ENCODE data around the gene TYRO3. TPM values are rescaled to one million over a fixed set of nuclear protein-coding genes. Genes with fewer than 3 reads are reported as not detected.

TYRO3 gene
- total RNA-seq, 2 experiments from 2014 or later, result 0.42 to 0.47 TPM

DNA sequence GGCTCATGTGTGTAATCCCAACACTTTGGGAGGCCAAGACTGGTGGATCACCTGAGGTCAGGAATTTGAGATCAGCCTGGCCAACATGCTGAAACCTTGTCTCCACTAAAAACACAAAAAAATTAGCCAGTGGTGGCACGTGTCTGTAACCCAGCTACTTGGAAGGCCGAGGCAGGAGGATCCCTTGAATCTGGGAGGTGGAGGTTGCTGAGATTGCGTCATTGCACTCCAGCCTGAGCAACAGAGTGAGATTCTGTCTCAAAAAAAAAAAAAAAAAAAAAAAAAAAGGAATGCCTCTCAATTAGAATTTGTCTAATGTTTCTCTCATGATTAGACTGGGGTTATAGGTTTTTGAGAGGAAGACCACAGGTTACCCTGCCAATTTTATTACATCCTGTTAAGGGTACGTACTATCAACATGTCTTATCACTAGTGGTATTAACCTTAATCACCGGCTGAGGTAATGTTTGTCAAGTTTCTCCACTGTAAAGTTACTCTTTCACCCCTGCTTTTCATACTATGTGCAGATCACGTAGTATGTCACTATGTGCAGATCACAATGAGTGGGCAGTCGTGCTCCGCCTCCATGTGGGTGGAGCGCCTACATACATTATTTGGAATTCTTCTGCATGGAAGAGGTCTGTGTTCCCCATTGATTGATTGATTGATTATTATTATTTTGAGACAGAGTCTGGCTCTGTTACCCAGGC, 8.8 kb upstream of the TYRO3 start:
- intact Hi-C loops (cut with DNase I, micrococcal nuclease), result loop anchor here in 1 of 2 experiments (10.0 kb wide), 1 partner anchor 425 kb away; the partner anchor contains the start of gene EHD4

DNA sequence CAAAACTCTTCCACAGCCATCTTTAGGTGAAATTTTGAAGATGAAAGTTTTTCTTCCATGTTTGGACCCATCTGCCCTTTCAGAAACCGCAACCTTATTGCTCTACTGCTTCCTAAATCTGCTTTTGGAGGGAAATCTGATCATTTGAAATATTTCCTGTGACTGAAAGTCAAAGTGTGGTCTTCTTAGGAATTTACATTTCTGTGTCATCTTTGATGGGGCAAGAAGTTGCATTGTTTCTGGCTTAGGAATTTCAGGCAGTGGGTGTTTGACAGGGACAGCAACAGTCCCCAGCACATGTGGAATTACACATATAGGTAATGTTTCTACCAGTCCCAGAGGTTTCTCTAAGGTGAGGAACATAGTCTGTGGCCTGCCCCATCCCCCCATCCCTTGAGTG, 5.3 kb upstream of the TYRO3 start:
- ATAC-seq (ENCODE audit: poor library complexity), result no peak
- peaks cover 18% of the 10 kb centered on the region for H3K4me1 Mint-ChIP-seq (ENCODE audit: low read depth)
- H3K9me3 Mint-ChIP-seq, result no peaks in the 10 kb centered on the region
- TF ChIP-seq, protein P1, sequence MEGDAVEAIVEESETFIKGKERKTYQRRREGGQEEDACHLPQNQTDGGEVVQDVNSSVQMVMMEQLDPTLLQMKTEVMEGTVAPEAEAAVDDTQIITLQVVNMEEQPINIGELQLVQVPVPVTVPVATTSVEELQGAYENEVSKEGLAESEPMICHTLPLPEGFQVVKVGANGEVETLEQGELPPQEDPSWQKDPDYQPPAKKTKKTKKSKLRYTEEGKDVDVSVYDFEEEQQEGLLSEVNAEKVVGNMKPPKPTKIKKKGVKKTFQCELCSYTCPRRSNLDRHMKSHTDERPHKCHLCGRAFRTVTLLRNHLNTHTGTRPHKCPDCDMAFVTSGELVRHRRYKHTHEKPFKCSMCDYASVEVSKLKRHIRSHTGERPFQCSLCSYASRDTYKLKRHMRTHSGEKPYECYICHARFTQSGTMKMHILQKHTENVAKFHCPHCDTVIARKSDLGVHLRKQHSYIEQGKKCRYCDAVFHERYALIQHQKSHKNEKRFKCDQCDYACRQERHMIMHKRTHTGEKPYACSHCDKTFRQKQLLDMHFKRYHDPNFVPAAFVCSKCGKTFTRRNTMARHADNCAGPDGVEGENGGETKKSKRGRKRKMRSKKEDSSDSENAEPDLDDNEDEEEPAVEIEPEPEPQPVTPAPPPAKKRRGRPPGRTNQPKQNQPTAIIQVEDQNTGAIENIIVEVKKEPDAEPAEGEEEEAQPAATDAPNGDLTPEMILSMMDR (IDR thresholded peaks at IDR 0.05), result no peak
- H3K27me3 Mint-ChIP-seq, result peaks cover 11% of the 10 kb centered on the region
- DNase-seq, result no peak
- no peak overlapping the region for H3K27ac Mint-ChIP-seq
- H3K9me3 ChIP-seq (ENCODE audit: control insufficient read depth in 1 of 2, insufficient read depth in 1 of 2, low read length in 2 of 2), result no peaks in the 10 kb centered on the region
- H3K36me3 ChIP-seq (ENCODE audit: insufficient read depth, low read length), result no peaks in the 10 kb centered on the region
- H3K4me3 ChIP-seq (ENCODE audit: low read length), result no peak overlapping the region
- peaks cover 16% of the 10 kb centered on the region for H3K4me1 ChIP-seq (ENCODE audit: insufficient read depth, low read length)
- no peak overlapping the region for H3K4me3 Mint-ChIP-seq
- H3K36me3 Mint-ChIP-seq (ENCODE audit: low read depth), result no peaks in the 10 kb centered on the region
- no peak overlapping the region for H3K27ac ChIP-seq (ENCODE audit: low read depth in 1 of 2, low read length in 2 of 2)
- ChIA-PET CTCF (interaction anchor here (1.5 kb wide), 1 partner anchor 50 kb away, joined by 3 read pairs; no protein-coding TSS in a partner anchor), POLR2A (no interaction called here)
- no peaks in the 10 kb centered on the region for H3K27me3 ChIP-seq (ENCODE audit: control insufficient read depth in 1 of 2, insufficient read depth in 2 of 2, low read length in 2 of 2)
- intact Hi-C loops (cut with DNase I, micrococcal nuclease), result loop anchor here in 1 of 2 experiments (10.0 kb wide), 1 partner anchor 421 kb away; the partner anchor contains the start of gene EHD4

More for the DNA sequence above, 8.8 kb upstream of the TYRO3 start:
- Mint-ChIP-seq H3K4me1 (ENCODE audit: low read depth) (peaks cover 6% of the 10 kb centered on the region), H3K27ac (no peak overlapping the region), H3K36me3 (ENCODE audit: low read depth) (no peaks in the 10 kb centered on the region), H3K9me3 (no peaks in the 10 kb centered on the region), H3K4me3 (no peak overlapping the region), H3K27me3 (peaks cover 4% of the 10 kb centered on the region)
- ChIA-PET CTCF (no interaction called here), POLR2A (no interaction called here)
- TF ChIP-seq, protein P1 (IDR thresholded peaks at IDR 0.05), result no peak
- Histone ChIP-seq H3K4me3 (ENCODE audit: low read length) (no peak overlapping the region), H3K4me1 (ENCODE audit: insufficient read depth, low read length) (peaks cover 4% of the 10 kb centered on the region), H3K36me3 (ENCODE audit: insufficient read depth, low read length) (no peaks in the 10 kb centered on the region), H3K27ac (ENCODE audit: low read depth in 1 of 2, low read length in 2 of 2) (no peak overlapping the region), H3K9me3 (ENCODE audit: control insufficient read depth in 1 of 2, insufficient read depth in 1 of 2, low read length in 2 of 2) (no peaks in the 10 kb centered on the region), H3K27me3 (ENCODE audit: control insufficient read depth in 1 of 2, insufficient read depth in 2 of 2, low read length in 2 of 2) (no peaks in the 10 kb centered on the region)
- DNase-seq, result no peak
- ATAC-seq (ENCODE audit: poor library complexity), result no peak

DNA sequence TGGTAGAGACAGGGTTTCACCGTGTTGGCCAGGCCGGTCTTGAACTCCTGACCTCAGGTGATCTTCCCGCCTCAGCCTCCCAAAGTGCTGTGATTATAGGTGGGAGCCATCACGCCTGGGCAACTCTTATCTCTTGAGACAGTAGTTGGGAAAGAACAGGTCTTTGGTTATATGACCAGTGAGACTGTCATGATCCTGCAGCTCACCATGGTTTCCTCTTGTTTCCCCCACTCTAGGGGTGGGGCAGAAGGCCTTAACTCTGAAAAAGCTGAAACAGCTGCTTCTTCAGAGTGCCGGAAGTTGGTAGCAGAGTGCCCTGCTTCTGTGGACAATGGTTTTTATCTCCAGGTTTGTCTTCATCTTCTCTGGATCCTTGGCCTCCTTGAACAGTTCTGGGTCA, 4.7 kb upstream of the TYRO3 start:
- intact Hi-C loops (cut with DNase I, micrococcal nuclease), result loop anchor here in 1 of 2 experiments (10.0 kb wide), 1 partner anchor 420 kb away; the partner anchor contains the start of gene EHD4
- ATAC-seq (ENCODE audit: poor library complexity) (no peak), DNase-seq (no peak)
- H3K9me3 Mint-ChIP-seq, result no peaks in the 10 kb centered on the region
- H3K4me1 ChIP-seq (ENCODE audit: insufficient read depth, low read length), result peaks cover 17% of the 10 kb centered on the region
- no peaks in the 10 kb centered on the region for H3K9me3 ChIP-seq (ENCODE audit: control insufficient read depth in 1 of 2, insufficient read depth in 1 of 2, low read length in 2 of 2)
- H3K27ac Mint-ChIP-seq, result no peak overlapping the region
- H3K27me3 Mint-ChIP-seq, result peaks cover 11% of the 10 kb centered on the region
- no peak overlapping the region for H3K4me3 ChIP-seq (ENCODE audit: low read length)
- no peak overlapping the region for H3K4me3 Mint-ChIP-seq
- POLR2A ChIA-PET, result interaction anchor here (0.6 kb wide), 1 partner anchor 10 kb away, joined by 3 read pairs; the partner anchor contains the start of gene RPAP1
- no peaks in the 10 kb centered on the region for H3K36me3 Mint-ChIP-seq (ENCODE audit: low read depth)
- H3K4me1 Mint-ChIP-seq (ENCODE audit: low read depth), result peaks cover 18% of the 10 kb centered on the region
- no peaks in the 10 kb centered on the region for H3K36me3 ChIP-seq (ENCODE audit: insufficient read depth, low read length)
- CTCF ChIA-PET, result interaction anchor here (1.5 kb wide), 1 partner anchor 49 kb away, joined by 3 read pairs; no protein-coding TSS in a partner anchor
- TF ChIP-seq, protein P1 (IDR thresholded peaks at IDR 0.05), result no peak
- H3K27ac ChIP-seq (ENCODE audit: low read depth in 1 of 2, low read length in 2 of 2), result no peak overlapping the region
- H3K27me3 ChIP-seq (ENCODE audit: control insufficient read depth in 1 of 2, insufficient read depth in 2 of 2, low read length in 2 of 2), result no peaks in the 10 kb centered on the region
